Measurements from ENCODE around the gene RSPO4.
"Not testable (repeated sequence)": the region's sequence is repeated elsewhere in the genome, so short reads cannot be mapped to it uniquely, and the experiment has no call there.

RSPO4 gene

GRCh38 chr20:1001911-1002681 lies at the start of gene RSPO4:
Gene RSPO4 (minus strand): TSS chr20:1002311. CDS start chr20:1002164, 147 bp downstream.
- no peak for DNase-seq (ENCODE audit: low read depth in 2 of 2)

- DNase-seq (ENCODE audit: low read depth in 2 of 2): no peak
Observed at GRCh38 chr20:1050440-1050839, 48.3 kb upstream of the RSPO4 start.

- no peak for DNase-seq (ENCODE audit: low read depth in 2 of 2)
Observed at GRCh38 chr20:1045860-1046418, 43.8 kb upstream of the RSPO4 start.

GRCh38 chr20:1041845-1042390 lies 39.8 kb upstream of the RSPO4 start:
- DNase-seq (ENCODE audit: low read depth in 2 of 2): no peak

- DNase-seq (ENCODE audit: low read depth in 2 of 2): no peak
Observed at GRCh38 chr20:1038205-1038604, 36.1 kb upstream of the RSPO4 start.

GRCh38 chr20:1037039-1037438 lies 34.9 kb upstream of the RSPO4 start:
- DNase-seq (ENCODE audit: low read depth in 2 of 2): no peak

GRCh38 chr20:1035466-1035865 lies 33.4 kb upstream of the RSPO4 start:
- no peak for DNase-seq (ENCODE audit: low read depth in 2 of 2)

- no peak for DNase-seq (ENCODE audit: low read depth in 2 of 2)
Observed at GRCh38 chr20:1034415-1034789, 32.3 kb upstream of the RSPO4 start.

- DNase-seq (ENCODE audit: low read depth in 2 of 2): no peak
Observed at GRCh38 chr20:1033751-1034414, 31.8 kb upstream of the RSPO4 start.

GRCh38 chr20:1029980-1030379 lies 27.9 kb upstream of the RSPO4 start:
- no peak for DNase-seq (ENCODE audit: low read depth in 2 of 2)

GRCh38 chr20:1026214-1026613 lies 24.1 kb upstream of the RSPO4 start:
- DNase-seq (ENCODE audit: low read depth in 2 of 2): not testable (repeated sequence)

GRCh38 chr20:1022871-1023270 lies 20.8 kb upstream of the RSPO4 start:
- DNase-seq (ENCODE audit: low read depth in 2 of 2): no peak

GRCh38 chr20:1020614-1021013 lies 18.5 kb upstream of the RSPO4 start:
- no peak for DNase-seq (ENCODE audit: low read depth in 2 of 2)

GRCh38 chr20:1019344-1019743 lies 17.2 kb upstream of the RSPO4 start:
- DNase-seq (ENCODE audit: low read depth in 2 of 2): no peak

- no peak for DNase-seq (ENCODE audit: low read depth in 2 of 2)
Observed at GRCh38 chr20:1017677-1018076, 15.6 kb upstream of the RSPO4 start.

- DNase-seq (ENCODE audit: low read depth in 2 of 2): no peak
Observed at GRCh38 chr20:1015181-1015580, 13.1 kb upstream of the RSPO4 start.

GRCh38 chr20:1014471-1014870 lies 12.4 kb upstream of the RSPO4 start:
- DNase-seq (ENCODE audit: low read depth in 2 of 2): no peak

GRCh38 chr20:1013566-1014340 lies 11.6 kb upstream of the RSPO4 start:
- no peak for DNase-seq (ENCODE audit: low read depth in 2 of 2)

- DNase-seq (ENCODE audit: low read depth in 2 of 2): no peak
Observed at GRCh38 chr20:1012359-1013168, 10.5 kb upstream of the RSPO4 start.

GRCh38 chr20:1010659-1011058 lies 8.5 kb upstream of the RSPO4 start:
- no peak for DNase-seq (ENCODE audit: low read depth in 2 of 2)

GRCh38 chr20:1005452-1006027 lies 3.4 kb upstream of the RSPO4 start:
- peak in 1 of 2 donors; percentile 3 for DNase-seq (ENCODE audit: low read depth in 2 of 2)

Data from activated CD4-positive, alpha-beta T cell treated with anti-CD3 and anti-CD28 coated beads for 24 hours (primary cell).